Ammon's horn (tissue), 1 donor: Measurements from ENCODE around the gene DOCK9.
A peak's percentile ranks its signal among the peaks of the same experiment; 100 is the strongest.

Experiments
- DNase-seq: peaks from one replicate; pipeline ENCODE4 v3.0.0-alpha.2; 2016; ENCODE audit warnings: low spot score

DOCK9 gene

DNA sequence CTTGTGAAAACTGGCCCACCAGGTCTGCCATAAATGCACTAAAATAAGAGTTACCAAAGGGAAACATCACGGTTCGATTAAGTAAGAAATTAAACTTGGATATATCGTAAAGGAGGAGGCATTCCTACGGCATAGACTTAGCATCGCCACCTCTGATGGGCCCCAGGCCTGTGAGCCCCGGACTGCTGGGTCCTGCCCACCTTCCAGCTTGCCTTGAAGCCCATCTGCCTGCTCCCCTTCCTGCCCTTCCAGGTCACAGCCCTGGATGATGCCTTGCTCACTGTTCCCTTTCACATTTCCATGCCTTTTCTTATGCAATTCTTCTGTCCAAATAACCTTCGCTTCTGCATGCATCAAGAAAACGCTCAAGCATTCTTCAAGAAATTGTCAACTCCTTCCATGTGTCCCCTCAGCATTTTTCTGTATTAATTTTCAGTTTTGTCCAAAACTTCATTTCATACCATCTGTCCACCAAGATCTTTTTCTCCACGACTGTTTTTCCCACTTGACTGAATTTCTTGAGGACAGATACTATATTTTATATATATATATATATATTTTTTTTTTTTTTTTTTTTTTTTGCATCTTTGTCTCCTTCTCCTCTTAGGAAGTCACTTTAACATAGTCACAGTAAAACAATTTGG lies 91.2 kb downstream of the DOCK9 start:
- no peak for DNase-seq

DNA sequence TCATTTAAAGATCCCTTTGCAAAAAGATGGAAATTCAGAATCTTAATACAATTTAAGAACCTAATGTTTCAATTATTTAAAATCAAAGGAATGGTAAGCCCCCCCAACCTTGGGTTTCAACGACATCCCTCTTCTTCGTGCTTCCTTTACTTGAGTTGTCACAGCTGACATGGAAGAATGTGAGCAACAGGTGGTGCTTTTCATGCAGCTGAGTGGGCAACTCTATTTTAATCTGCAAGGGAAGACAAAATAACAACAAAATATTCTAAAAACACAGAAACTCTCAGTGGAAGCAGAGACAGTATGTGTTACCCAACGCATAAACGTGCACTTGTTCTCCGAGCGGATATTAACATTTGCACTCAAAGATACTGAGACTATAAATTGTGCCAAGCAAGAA lies 92.3 kb downstream of the DOCK9 start:
- no peak for DNase-seq

DNA sequence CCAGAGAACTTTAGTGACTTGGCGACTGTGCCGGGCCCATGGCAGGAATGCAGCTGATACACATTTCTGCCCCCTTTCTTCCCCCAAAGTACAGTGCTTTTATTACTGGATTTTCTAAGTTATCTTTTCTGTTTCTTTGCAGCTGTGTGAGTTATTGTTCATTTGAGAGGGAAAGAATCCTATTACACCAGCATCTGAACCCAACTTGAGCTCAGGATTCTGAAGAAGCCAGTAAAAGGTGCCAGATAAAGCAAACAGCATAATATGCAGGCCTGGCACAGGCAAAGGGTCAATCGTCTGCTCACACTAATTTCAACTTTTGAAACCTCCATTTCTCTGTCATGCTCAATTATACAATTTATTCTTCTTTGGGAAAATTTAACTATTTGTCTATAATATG lies 93.9 kb downstream of the DOCK9 start:
- no peak for DNase-seq

DNA sequence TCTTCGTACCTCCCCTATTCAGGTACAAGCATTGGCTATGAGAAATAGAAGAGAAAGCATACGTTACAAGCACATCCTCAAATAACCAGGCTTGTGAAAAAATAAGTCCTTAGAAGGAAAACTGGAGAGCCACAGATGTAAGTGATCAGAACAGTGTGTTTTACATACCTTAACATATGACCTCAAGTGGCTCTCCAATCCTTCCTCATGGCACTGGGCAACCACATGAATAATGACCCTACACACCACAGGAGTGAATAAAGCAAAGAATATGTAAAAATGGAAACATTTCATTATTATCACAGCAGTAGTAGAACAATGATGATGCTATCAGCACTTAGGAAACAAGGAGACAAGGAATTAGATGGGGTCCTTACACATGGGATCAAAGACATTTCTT lies 96.5 kb downstream of the DOCK9 start:
- no peak for DNase-seq

DNA sequence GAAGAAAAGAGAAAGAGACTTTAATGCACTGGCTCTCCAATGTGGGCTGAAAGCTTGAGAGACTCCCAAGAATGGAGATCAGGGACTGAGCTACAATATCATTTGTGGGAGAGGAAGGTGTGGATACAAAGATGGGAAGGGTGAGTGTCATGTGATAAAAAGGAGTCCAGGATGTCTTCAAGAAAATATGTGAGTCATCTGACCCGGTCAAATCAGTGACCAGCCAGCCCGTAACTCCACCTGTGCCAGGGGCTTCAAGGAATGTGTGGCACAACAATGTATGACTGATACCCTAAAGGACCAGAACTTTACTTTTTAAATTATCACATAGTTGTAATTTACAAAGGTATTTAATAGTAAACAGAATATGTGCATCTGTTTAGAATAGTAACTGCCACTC lies 97.2 kb downstream of the DOCK9 start:
- no peak for DNase-seq

DNA sequence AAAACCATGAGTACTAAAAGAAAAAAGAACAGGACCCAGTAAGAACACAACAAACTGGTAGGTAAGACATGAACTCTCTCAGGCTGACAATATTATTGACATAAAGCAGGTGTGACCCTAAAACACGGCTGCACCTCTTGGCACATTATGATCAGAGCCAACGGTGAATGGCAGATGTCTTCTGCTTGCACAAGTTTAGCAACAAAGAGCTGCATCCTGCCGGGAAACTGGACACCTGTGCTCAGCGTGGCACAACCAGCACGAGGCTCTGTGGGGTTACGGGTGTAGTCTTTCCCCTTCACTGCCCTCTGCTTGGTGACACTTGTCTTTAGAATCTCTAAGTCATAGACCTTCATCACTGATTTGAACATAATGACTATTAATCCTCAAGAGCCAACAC lies 97.9 kb downstream of the DOCK9 start:
- DNase-seq: no peak

DNA sequence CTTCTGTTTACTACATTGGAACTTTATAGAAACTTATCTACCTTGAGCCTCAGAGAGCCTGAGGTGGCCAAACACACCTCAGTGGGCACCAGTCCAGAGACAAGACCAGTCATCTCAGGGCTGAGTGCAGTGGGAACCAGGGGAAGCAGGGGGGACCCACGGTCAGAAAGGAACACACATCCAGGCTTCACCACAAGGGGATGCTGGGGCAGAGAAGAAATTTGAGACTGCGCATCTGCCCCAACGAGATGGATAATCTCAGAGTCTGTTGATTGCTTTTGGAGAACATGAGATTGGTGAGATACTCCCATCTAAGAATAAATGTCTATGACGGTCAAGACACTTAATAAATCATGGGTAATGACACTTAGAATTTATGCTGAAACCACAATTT lies 98.7 kb downstream of the DOCK9 start:
- DNase-seq: no peak

DNA sequence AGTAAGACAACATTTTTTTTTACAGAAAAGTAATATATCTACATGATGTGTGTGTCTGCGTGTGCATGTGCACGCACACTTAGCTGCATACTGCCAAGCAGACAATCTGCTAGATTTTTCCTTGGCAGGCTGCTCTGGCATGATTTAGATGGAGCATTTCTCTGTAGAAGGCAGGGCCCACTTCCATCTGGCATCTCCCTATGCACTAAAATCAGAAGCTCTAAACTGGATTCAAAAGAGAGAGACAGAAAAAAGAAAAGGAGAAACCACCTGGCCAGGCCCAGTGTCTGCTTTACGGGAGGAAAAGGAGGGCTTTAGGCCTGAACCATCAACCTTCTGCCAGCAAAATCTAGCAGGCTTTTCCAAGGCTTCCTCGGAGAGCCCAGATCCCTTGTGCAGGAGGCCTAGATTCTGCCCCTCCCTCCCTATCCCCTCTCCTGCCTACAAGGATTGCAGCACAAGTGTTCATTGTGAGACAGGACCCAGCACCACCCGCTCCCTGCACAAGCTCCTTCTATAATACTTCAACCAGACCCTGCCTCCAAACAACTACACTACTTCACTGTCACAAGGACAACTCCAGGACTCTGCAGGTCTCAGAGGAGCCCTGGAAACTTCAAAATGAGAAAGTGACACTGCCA lies 99.3 kb downstream of the DOCK9 start:
- DNase-seq: peak; percentile 84

DNA sequence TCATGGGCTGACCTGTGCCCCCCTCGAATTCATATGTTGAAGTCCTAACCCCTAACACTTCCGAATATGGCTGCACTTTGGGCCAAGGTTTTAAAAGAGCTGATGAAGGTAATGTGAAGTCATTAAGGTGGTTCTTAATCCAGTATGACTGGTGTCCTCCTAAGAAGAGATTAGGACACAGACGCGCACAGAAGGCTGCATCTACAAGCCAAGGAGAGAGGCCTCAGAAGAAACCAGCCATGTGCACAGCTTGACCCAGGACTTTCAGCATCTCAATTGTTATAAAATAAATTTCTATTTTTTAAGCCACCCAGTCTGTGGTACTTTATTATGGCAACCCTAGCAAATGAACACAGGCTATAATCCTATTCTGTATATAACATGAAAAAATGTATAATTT lies 99.9 kb downstream of the DOCK9 start:
- DNase-seq: no peak

DNA sequence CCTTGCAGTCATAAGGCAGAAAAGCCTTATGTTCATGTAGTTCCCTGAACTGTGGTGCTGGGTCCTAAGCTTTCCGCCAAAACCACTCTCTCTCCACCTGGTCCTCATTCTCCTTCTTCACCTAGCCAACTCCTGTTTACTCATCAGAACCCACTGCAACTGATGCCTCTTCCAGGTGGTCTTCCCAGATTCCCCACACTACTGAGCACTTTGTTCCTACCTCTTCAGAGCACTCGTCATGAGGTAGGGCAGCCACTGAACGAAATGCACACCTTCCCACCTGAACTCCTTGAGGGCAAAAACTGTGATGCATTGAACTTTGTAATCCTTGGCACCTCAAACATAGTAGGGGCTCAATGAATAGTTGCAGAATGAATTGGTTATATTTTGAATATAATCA lies 100.4 kb downstream of the DOCK9 start:
- no peak for DNase-seq

DNA sequence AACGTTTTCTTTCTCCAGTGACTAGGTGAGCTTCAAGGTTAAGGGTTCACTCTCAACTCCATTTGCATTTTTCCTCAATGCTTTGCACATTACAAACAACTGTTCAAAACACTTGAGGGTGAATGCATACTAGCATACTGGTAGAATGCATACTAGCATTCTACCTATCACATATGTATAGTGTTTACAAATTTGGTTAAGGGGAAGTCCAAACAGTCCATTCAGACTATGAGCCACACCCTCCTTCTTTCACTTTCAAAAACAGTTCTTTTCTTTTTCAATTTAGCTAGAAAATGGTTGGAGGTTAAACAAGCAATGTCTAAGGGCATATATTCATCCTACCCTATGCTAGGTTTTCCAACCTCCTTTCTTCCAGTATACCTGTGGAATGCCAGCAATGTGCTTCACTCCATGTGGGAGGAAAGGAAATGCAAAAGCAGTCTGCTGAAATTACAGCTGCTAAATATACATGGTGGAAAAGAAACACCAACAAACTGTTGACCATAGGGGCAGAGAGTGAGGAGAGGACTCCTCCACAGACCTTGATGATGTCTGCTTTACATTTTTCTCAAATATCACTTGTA lies 102.6 kb downstream of the DOCK9 start:
- DNase-seq: no peak

DNA sequence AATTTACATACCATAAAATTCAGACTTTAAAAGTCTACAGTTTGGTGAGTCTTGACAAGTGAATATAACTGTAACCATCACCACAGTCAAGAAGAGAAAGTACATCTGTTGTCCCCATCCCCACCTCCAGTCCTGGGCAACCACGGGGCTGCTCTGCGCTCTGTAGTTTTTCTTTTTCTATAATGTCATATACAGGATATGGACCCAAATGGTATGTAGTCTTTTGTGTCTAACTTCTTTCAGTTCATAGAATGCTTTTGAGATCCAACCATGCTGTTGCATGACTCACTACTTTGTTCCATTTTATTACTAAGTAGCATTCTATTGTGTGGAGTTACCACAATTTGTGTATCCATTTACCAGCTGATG lies 103.9 kb downstream of the DOCK9 start:
- no peak for DNase-seq

DNA sequence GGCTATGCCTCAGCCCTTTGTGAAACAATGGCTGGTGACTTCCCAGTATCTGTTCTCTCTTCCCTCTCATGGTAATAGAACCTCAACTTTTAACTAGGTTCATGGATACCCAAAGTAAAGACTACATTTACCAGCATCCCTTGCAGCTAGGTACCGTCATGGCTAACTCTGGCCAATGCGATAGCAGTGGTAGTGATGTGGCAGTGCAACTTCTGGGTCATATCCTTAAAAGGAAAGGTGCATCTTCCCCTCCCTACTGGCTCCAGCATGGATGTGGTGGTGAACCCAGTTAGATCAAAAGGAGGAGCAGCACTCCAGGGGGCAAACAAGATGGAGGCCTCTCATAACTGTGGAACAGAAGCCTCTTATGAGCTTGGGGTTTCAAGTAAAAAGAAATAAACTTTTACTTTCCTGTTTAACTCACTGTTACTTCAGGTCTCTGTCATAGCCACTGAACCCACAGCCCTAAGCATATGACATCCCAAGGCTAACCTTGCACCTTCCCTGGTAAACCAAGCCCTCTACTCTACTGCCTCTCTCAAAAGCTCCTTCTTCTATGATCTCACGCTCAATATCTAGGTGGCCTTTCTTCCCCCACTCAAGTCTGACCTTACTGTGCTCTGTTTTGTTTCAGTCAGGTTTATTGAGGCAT lies 104.4 kb downstream of the DOCK9 start:
- DNase-seq: no peak

DNA sequence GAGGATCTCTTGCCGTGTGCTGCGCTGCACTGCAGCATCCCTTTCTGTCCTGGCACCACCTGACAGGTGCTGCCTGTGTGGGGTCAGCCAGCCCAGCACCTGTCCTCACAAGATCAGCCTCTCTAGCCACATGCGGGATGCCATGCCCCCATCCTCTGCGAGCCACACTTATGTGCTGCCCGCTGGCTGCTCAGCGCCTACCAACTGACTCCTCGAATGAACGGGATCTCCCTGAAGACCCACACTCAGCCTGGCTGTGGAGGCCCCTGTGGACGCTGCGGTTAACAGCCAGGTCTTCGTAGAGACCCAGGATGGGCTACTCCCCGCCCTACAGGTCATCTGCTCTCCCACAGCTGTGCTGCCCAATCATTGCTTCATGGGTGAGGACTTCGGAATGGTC lies 106.1 kb downstream of the DOCK9 start:
- DNase-seq: no peak

DNA sequence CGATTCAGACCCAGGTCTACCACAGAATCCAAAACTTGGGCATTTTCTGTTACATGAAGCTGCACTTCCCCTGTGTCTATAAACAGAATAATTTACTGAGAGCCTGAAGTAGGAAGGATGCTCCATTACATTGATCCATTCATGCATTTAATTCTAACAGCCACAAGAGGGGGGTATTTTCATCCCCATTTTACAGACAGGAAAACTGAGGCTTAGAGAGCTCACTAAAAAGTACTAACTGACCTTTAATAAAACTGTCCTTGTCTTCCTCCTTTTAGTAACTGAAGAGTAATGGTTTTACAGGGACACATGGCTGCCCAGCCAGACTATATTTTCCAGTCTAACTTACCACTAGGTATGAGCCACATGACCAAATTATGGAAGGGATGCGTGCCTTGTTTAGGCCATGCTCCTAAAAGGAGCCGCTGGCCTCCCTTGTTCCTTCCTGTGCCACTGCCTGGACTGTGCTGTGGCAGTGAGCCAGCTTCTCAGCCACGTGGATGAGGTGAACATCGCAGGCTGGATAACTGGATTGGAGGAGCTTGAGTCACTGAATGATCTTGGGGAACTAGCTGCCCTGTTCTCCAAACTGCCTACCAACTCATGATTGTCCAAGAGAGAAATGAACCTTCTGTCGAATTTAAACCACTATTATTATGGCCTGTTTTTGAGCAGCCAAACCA lies 108.3 kb downstream of the DOCK9 start:
- DNase-seq: no peak

DNA sequence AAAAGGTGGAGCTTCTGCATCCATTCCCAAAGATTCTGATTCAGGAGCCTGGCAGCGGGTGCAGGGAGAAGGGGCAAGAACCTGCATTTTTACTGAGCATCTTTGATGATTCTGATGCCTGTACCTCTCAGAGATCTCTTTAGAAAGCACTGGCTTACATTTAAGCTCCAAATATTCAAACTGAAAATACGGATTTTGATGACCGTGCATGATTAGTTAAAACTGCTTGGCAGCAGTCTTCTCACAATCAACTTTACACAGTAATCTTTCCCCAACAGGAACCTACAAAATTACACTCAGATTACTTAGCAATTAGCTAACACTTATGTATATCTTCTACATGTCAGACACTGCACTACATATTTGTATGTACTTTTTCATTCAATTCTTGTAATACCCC lies 108.9 kb downstream of the DOCK9 start:
- DNase-seq: no peak

DNA sequence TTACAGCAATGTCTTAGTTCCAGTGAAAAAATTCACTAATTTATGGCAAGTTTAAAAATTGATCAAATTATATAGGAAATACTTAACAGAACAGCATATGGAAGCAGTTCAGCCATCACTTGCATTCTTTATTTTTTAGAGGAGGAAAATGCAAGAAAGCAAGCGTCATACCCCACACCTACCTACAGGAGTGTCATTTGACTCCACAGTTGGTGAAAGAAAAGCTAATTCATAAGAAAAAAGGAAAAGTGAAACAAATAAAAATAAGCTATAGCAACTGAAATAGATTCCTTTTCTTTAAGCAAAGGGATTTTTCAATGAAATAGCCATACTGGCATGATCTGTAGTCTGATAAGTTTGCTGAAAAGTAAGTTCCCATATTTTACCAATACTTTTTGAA lies 111.0 kb downstream of the DOCK9 start:
- DNase-seq: no peak

DNA sequence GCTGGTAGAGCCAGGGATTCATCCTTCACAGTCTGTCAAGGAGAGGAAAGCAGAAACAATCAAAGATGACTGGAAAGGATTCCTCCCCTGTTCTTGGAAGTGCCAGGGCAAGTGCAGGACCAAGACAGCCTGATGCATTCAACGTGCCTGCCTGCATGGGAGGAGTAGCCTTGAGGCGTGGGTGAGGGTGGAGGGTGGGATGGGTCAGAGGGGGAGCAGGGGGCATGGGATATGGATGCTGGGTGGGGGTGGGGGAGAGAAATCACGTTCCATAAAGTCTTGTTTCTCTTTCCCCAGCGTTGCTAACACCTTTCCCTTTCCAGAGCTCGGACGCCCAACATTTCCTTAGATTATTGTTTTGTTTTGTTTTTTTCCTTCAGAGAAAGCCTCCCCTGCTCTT lies 117.4 kb downstream of the DOCK9 start:
- DNase-seq: no peak

DNA sequence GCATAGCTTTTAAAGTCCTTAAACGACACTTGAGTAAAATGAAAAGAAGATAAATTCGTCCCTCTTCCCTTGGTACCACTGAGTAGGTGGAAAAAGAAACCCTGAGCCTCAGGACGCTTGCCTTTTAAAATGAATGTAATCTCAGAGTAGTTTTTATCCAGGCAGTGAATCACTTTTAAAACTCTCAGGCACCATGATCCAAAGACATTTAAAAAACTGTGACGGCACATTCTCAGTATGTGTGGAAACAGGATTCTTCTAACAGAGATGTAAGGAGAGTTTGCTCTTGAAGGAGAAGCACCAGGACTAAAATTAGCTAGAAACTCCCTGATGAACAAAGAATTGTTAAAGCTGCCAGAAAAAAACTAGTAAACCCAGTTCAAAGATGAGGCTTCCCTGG lies 119.7 kb downstream of the DOCK9 start:
- DNase-seq: no peak

DNA sequence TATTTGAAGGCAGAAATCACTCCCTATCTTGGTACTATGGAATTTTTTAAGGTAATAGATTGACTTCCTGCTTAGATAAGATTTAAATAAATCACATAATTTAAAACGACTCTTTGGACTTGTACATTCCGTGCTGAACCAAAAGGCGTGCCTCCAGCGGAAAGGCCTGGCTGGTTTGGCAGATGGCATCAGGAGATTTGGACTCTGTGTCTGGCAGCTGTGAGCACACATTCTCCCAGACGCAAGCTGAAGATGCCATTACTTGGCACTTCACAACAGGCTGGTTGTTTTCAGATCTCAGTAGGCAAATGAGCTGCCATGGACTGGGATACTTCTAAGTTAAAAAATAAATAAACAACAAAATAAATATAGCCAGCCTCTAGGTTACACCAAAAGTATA lies 120.9 kb downstream of the DOCK9 start:
- DNase-seq: peak; percentile 81

DNA sequence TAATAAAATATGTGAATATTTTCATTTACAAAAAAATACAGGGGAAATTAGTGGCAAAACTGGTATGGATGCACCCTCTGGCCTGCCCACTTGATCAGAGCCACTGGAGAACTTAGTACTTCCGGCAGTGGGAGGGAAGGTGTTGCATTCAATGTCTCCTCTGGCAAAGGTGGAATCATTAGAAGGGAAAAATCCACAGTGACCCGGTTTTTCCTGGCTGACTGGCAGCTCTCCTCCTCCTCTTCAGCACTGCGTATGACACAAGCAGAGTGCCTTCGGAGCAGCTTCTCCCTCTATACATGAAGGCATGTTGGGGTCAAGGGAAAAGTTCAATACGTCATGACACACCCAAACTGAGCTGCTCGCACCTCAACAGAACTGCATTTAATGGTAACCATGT lies 123.4 kb downstream of the DOCK9 start:
- DNase-seq: no peak

DNA sequence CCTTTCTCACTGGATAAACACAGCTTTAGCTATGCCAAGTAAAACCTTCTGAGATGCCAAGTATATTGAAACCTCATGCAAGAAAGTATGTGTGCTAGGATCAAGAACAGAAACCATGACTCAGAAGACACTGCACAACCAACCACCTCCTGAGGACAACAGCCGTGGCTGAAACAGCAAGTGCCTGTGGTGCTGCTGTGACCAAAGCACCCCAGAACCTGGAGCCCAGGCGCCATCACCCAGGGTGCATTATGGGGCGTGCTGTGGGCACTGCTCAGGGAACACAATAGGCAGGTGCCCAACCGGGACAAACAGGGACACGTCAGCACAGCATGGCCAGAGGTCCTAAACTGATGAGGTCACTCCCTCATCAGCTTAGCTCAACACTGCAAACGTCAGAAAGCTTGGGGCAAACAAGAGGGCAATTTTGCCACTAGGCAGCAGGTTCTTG lies 124.1 kb downstream of the DOCK9 start:
- no peak for DNase-seq

DNA sequence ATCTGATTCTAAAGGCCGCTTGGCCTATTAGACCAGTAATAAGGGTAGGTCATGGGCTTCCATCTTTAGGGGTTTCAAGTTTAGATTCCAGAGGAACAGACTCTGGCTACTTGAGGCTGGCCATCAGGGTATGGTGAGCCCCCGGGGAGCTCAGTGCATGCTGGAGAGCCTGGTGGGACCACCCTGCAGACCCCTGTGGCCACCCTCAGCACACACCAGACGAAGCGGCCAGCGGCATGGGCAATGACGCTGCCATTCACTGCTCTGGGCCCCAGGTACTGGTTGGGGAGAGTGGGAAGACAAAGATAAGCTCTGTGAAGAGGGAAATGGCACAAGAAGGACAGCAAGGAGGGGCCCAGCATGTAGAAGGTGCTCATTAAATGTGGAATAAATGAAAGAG lies 126.6 kb downstream of the DOCK9 start:
- DNase-seq: no peak
